Measurements from ENCODE around the gene KAT2B.

The KAT2B gene

GRCh38 chr3:20057612-20058180, 17.4 kb downstream of the KAT2B start:
- no peak for TF ChIP-seq CTCF (IDR thresholded peaks at IDR 0.05; ENCODE audit: control insufficient read depth, extremely low read depth, insufficient read depth)

GRCh38 chr3:20059929-20060328, 19.7 kb downstream of the KAT2B start:
- no peak for TF ChIP-seq CTCF (IDR thresholded peaks at IDR 0.05; ENCODE audit: control insufficient read depth, extremely low read depth, insufficient read depth)

More at GRCh38 chr3:20057612-20058180, 17.4 kb downstream of the KAT2B start:
- no peak overlapping the region for H3K4me3 ChIP-seq (ENCODE audit: low read depth, low read length)
- DNase-seq (ENCODE audit: low read depth): no peak

GRCh38 chr3:20060974-20061685, 20.9 kb downstream of the KAT2B start:
- no peak overlapping the region for H3K4me3 ChIP-seq (ENCODE audit: low read depth, low read length)
- no peak for DNase-seq (ENCODE audit: low read depth)

More at GRCh38 chr3:20059929-20060328, 19.7 kb downstream of the KAT2B start:
- DNase-seq (ENCODE audit: low read depth): no peak
- no peak overlapping the region for H3K4me3 ChIP-seq (ENCODE audit: low read depth, low read length)

GRCh38 chr3:20062996-20063395, 22.8 kb downstream of the KAT2B start:
- DNase-seq (ENCODE audit: low read depth): no peak
- TF ChIP-seq CTCF (IDR thresholded peaks at IDR 0.05; ENCODE audit: control insufficient read depth, extremely low read depth, insufficient read depth): no peak
- no peak overlapping the region for H3K4me3 ChIP-seq (ENCODE audit: low read depth, low read length)

More at GRCh38 chr3:20060974-20061685, 20.9 kb downstream of the KAT2B start:
- TF ChIP-seq CTCF (IDR thresholded peaks at IDR 0.05; ENCODE audit: control insufficient read depth, extremely low read depth, insufficient read depth): no peak

- no peak for TF ChIP-seq CTCF (IDR thresholded peaks at IDR 0.05; ENCODE audit: control insufficient read depth, extremely low read depth, insufficient read depth)
- no peak for DNase-seq (ENCODE audit: low read depth)
- no peak overlapping the region for H3K4me3 ChIP-seq (ENCODE audit: low read depth, low read length)
Measured at GRCh38 chr3:20064387-20064786, 24.1 kb downstream of the KAT2B start.

- DNase-seq (ENCODE audit: low read depth): no peak
- no peak overlapping the region for H3K4me3 ChIP-seq (ENCODE audit: low read depth, low read length)
- no peak for TF ChIP-seq CTCF (IDR thresholded peaks at IDR 0.05; ENCODE audit: control insufficient read depth, extremely low read depth, insufficient read depth)
Measured at GRCh38 chr3:20064796-20065564, 24.7 kb downstream of the KAT2B start.
